Spleen (tissue), 11 donors: Measurements from ENCODE around the gene HNRNPM. TPM values are rescaled to one million over a fixed set of nuclear protein-coding genes. Genes with fewer than 3 reads are reported as not detected.
A peak's percentile ranks its signal among the peaks of the same experiment; 100 is the strongest.

Experiments used
- DNase-seq: peaks from one replicate; pipeline ENCODE4 v3.0.0-alpha.2; 2020
- H3K27ac ChIP-seq, 8 donors: fragments of 200-600 bp; sonication (generic) in 7 of 8; 1 replicate in 4 of 8; 2 replicates in 4 of 8; pipeline versions ENCODE4 v1.5.0 to v1.8.0; 2016 to 2021; ENCODE audit warnings: inconsistent platforms in 4 of 8, mild to moderate bottlenecking in 4 of 8, moderate library complexity in 1 of 8
- H3K27me3 ChIP-seq, 7 donors: fragments of 200-600 bp; sonication (generic) in 6 of 7; replicated peaks in 1 of 7; 1 replicate in 4 of 7; 2 replicates in 3 of 7; pipeline versions ENCODE4 v1.5.0 to v1.8.0; 2016 to 2021; ENCODE audit warnings: inconsistent platforms in 3 of 7, mild to moderate bottlenecking in 1 of 7
- H3K36me3 ChIP-seq, 6 donors: fragments of 200-600 bp; sonication (generic) in 5 of 6; 1 replicate in 4 of 6; 2 replicates in 2 of 6; pipeline versions ENCODE4 v1.5.0 to v1.8.0; 2016 to 2021; ENCODE audit warnings: inconsistent platforms in 2 of 6
- H3K4me1 ChIP-seq, 6 donors: fragments of 200-600 bp; sonication (generic) in 5 of 6; 1 replicate in 3 of 6; 2 replicates in 3 of 6; pipeline versions ENCODE4 v1.5.0 to v1.8.0; 2016 to 2021; ENCODE audit warnings: inconsistent platforms in 3 of 6
- H3K4me3 ChIP-seq, 8 donors: fragments of 200-600 bp; sonication (generic) in 7 of 8; 1 replicate in 4 of 8; 2 replicates in 4 of 8; pipeline versions ENCODE4 v1.5.0 to v1.8.0; 2016 to 2021; ENCODE audit warnings: inconsistent platforms in 4 of 8, mild to moderate bottlenecking in 4 of 8, moderate library complexity in 2 of 8
- H3K9me3 ChIP-seq, 8 donors: fragments of 200-600 bp; sonication (generic) in 7 of 8; 1 replicate in 4 of 8; 2 replicates in 4 of 8; pipeline versions ENCODE4 v1.5.0 to v1.8.0; 2016 to 2021; ENCODE audit warnings: inconsistent platforms in 4 of 8
- POLR2A ChIP-seq, 3 donors: fragments of 450-650 bp; IDR thresholded peaks; one replicate each; pipeline ENCODE4 v1.5.1; 2017; ENCODE audit warnings: antibody characterized with exemption in 3 of 3, mild to moderate bottlenecking in 1 of 3
- POLR2AphosphoS5 ChIP-seq, 3 donors: sonication (generic); formaldehyde crosslinking; IDR thresholded peaks; one replicate each; pipeline ENCODE4 v1.5.1; 2017; ENCODE audit warnings: antibody characterized with exemption in 3 of 3
- WGBS, 5 donors: extraction: QIAGEN DNeasy Blood & Tissue Kit in 3 of 5; methylation state at CpG; one replicate each; pipeline versions ENCODE4 v1.1.5 to v1.1.7; 2013 to 2018; 5-methylcytosine and 5-hydroxymethylcytosine counted together
- intact Hi-C: fragments of 100-400 bp; cut with DNase I; formaldehyde crosslinking; loops from one replicate; pipeline ENCODE4 v1.15.0; 2023; ENCODE audit warnings: low total_unique reads
- polyA plus RNA-seq, 3 donors: library from polyadenylated mRNA; stranded (reverse); fragments of 200-250 nt; gene quantifications; one replicate each; pipeline ENCODE4 v1.2.1, GENCODE V29; 2013
- total RNA-seq, 7 donors: library from RNA; depleted of rRNA in 3 of 7; stranded (reverse); fragments of >200 nt in 3 of 7; fragmentation: NEBNext Ultra II Directional in 4 of 7; extraction: Animal tissue kit (Norgen Biotek cat#: 25700) in 4 of 7; gene quantifications; one replicate each; pipeline versions ENCODE4 v1.1.0 to v1.2.1, GENCODE V29; 2016 to 2021
- TF ChIP-seq, protein P1 (sequence below), 11 experiments: fragments of 200-600 bp in 7 of 11; fragments of 450-650 bp in 4 of 11; sonication (generic) in 4 of 11; IDR thresholded peaks in 8 of 11; conservative IDR thresholded peaks in 3 of 11; 1 replicate in 7 of 11; 2 replicates in 4 of 11; pipeline versions ENCODE4 v1.4.0 to v1.8.0; 2016 to 2021; ENCODE audit warnings: antibody characterized with exemption in 11 of 11, inconsistent platforms in 4 of 11, mild to moderate bottlenecking in 1 of 11
- donor health status: healthy with polysubstance abuse.
- donor health status: DM: no; HTN: no; CAD: no; lungs with moderate emphysema.
- donor health status: DM: no; HTN: no; CAD: no.
- donor health status: Bipolar disorder and iron deficiency.
- donor health status: healthy.
- donor health status: DM: no; HTN: no; CAD: no.
- donor health status: DM: yes; HTN: yes; CAD: no.

Gene HNRNPM
- total and polyA plus RNA-seq, 10 donors, result 77.1 to 229 (median 138) TPM

- no peak for DNase-seq
- no peaks in the 10 kb centered on the region for H3K9me3 ChIP-seq
- H3K27ac ChIP-seq, result no peak overlapping the region
- TF ChIP-seq, protein P1, sequence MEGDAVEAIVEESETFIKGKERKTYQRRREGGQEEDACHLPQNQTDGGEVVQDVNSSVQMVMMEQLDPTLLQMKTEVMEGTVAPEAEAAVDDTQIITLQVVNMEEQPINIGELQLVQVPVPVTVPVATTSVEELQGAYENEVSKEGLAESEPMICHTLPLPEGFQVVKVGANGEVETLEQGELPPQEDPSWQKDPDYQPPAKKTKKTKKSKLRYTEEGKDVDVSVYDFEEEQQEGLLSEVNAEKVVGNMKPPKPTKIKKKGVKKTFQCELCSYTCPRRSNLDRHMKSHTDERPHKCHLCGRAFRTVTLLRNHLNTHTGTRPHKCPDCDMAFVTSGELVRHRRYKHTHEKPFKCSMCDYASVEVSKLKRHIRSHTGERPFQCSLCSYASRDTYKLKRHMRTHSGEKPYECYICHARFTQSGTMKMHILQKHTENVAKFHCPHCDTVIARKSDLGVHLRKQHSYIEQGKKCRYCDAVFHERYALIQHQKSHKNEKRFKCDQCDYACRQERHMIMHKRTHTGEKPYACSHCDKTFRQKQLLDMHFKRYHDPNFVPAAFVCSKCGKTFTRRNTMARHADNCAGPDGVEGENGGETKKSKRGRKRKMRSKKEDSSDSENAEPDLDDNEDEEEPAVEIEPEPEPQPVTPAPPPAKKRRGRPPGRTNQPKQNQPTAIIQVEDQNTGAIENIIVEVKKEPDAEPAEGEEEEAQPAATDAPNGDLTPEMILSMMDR (IDR thresholded peaks at IDR 0.05 in 8 of 11, conservative IDR thresholded peaks at IDR 0.05 in 3 of 11), result no peak
- TF ChIP-seq POLR2AphosphoS5 (IDR thresholded peaks at IDR 0.05) (peak; percentile 17 to 70 (median 19)), POLR2A (IDR thresholded peaks at IDR 0.05) (no peak)
- H3K27me3 ChIP-seq, result no peaks in the 10 kb centered on the region
- peaks cover 0 to 100% (median 84%) of the 10 kb centered on the region in 6 donors for H3K36me3 ChIP-seq
- 95 to 97% (median 96%) methylated on average over 35 of the region's 35 CpGs for WGBS, 5 donors
- intact Hi-C loops, result no loop called here
- H3K4me3 ChIP-seq, result no peak overlapping the region
- H3K4me1 ChIP-seq, result peaks cover 0 to 13% (median 0%) of the 10 kb centered on the region in 6 donors
Measured at GRCh38 chr19:8530061-8530679, 85.4 kb downstream of the HNRNPM start.

DNA sequence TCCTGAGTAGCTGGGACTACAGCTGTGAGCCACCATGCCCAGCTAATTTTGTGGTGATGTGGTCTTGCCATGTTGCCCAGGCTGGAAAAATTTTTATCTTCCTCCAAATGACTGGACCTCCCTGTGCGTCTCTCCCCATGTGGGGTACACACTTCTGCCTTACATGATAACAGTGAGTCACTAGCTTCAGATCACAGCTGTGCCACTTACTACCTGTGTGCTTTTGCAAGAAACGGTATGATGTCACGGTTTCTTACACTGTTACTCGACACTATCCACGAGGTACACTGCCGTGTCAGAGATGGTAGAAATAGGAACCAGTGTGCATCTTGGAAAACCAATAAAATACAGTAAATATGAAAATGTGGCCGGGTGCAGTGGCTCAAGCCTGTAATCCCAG is 86.7 kb downstream of the HNRNPM start:
- 85 to 93% (median 87%) methylated on average over 7 of the region's 7 CpGs for WGBS, 5 donors
- intact Hi-C loops, result no loop called here
- TF ChIP-seq, protein P1 (IDR thresholded peaks at IDR 0.05 in 8 of 11, conservative IDR thresholded peaks at IDR 0.05 in 3 of 11), result no peak
- TF ChIP-seq POLR2AphosphoS5 (IDR thresholded peaks at IDR 0.05) (no peak), POLR2A (IDR thresholded peaks at IDR 0.05) (no peak)

DNA sequence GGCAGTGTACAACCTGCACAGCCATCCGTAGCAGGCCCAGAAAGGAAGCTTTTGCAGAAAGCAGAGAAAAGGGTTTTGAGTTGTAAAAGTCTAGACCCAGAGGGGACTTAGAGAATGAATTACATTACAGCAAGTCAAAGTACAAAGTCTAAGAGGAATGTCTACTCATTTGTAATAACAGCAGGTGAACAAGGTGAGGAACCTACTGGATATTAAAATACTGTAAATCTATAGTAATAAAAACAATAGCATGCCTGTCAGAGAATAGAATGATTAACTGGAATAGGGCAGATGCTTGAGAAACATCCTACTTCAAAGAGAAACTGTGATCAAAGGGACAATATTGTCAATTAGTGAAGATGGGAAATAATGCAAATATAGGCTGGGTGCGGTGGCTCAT is 87.5 kb downstream of the HNRNPM start:
- H3K27ac ChIP-seq, result no peak overlapping the region
- no peaks in the 10 kb centered on the region for H3K9me3 ChIP-seq
- WGBS, 5 donors, result 76 to 95% (median 87%) methylated on average over 2 of the region's 2 CpGs
- H3K4me1 ChIP-seq, result peaks cover 0 to 2% (median 0%) of the 10 kb centered on the region in 6 donors
- DNase-seq, result no peak
- no peaks in the 10 kb centered on the region for H3K27me3 ChIP-seq
- no peak overlapping the region for H3K4me3 ChIP-seq
- H3K36me3 ChIP-seq, result peaks cover 0 to 100% (median 81%) of the 10 kb centered on the region in 6 donors
- no peak for TF ChIP-seq POLR2A (IDR thresholded peaks at IDR 0.05)
- TF ChIP-seq, protein P1 (IDR thresholded peaks at IDR 0.05 in 8 of 11, conservative IDR thresholded peaks at IDR 0.05 in 3 of 11), result no peak
- TF ChIP-seq POLR2AphosphoS5 (IDR thresholded peaks at IDR 0.05), result no peak
- intact Hi-C loops, result no loop called here

More for the DNA sequence above, 86.7 kb downstream of the HNRNPM start:
- Histone ChIP-seq H3K27ac (no peak overlapping the region), H3K9me3 (no peaks in the 10 kb centered on the region), H3K4me1 (peaks cover 0 to 8% (median 0%) of the 10 kb centered on the region in 6 donors), H3K36me3 (peaks cover 0 to 100% (median 83%) of the 10 kb centered on the region in 6 donors), H3K27me3 (no peaks in the 10 kb centered on the region), H3K4me3 (no peak overlapping the region)
- no peak for DNase-seq

- no peak for DNase-seq
- peaks cover 0 to 7% (median 3%) of the 10 kb centered on the region in 6 donors for H3K4me1 ChIP-seq
- no peak overlapping the region for H3K4me3 ChIP-seq
- 86 to 95% (median 89%) methylated on average over 18 to 22 of the region's 22 CpGs for WGBS, 5 donors
- TF ChIP-seq, protein P1 (IDR thresholded peaks at IDR 0.05 in 8 of 11, conservative IDR thresholded peaks at IDR 0.05 in 3 of 11), result no peak
- TF ChIP-seq POLR2A (IDR thresholded peaks at IDR 0.05) (no peak), POLR2AphosphoS5 (IDR thresholded peaks at IDR 0.05) (peak in 1 of 3 donors; percentile 69)
- H3K27ac ChIP-seq, result no peak overlapping the region
- intact Hi-C loops, result no loop called here
- peaks cover 0 to 99% (median 69%) of the 10 kb centered on the region in 6 donors for H3K36me3 ChIP-seq
- H3K9me3 ChIP-seq, result no peaks in the 10 kb centered on the region
- no peaks in the 10 kb centered on the region for H3K27me3 ChIP-seq
Measured at GRCh38 chr19:8536282-8536681, 91.5 kb downstream of the HNRNPM start.
